Activated naive CD4-positive, alpha-beta T cell treated with anti-CD3 and anti-CD28 coated beads, Interleukin-2, amount 50 U/mL, for 72 hours (primary cell): Measurements from ENCODE around the gene CCDC8. TPM values are rescaled to one million over a fixed set of nuclear protein-coding genes. Genes with fewer than 3 reads are reported as not detected.
A peak's percentile ranks its signal among the peaks of the same experiment; 100 is the strongest.
"Not testable (repeated sequence)": the region's sequence is repeated elsewhere in the genome, so short reads cannot be mapped to it uniquely, and the experiment has no call there.

Experiments used
- ATAC-seq, 2 donors: fragments of 150-1000 bp; cut with Tn5 transposase; 2 replicates each; pipeline ENCODE4 v1.10.0; 2021; ENCODE audit warnings: mild to moderate bottlenecking in 2 of 2, moderate library complexity in 2 of 2
- DNase-seq, 2 donors: peaks; one replicate each; pipeline ENCODE4 v3.0.0; 2021 to 2022; ENCODE audit warnings: low spot score in 2 of 2
- H3K27ac Mint-ChIP-seq, 2 donors: one replicate each; pipeline ENCODE4 v1.8.0; 2022; ENCODE audit warnings: mild to moderate bottlenecking in 2 of 2, mixed read lengths in 2 of 2
- H3K36me3 Mint-ChIP-seq, 2 donors: one replicate each; pipeline ENCODE4 v1.8.0; 2022; ENCODE audit warnings: mixed read lengths in 2 of 2
- H3K9me3 Mint-ChIP-seq, 2 donors: one replicate each; pipeline ENCODE4 v1.8.0; 2022; ENCODE audit warnings: mixed read lengths in 2 of 2
- total RNA-seq, 2 donors: library from RNA; stranded (reverse); gene quantifications; one replicate each; pipeline ENCODE4 v1.2.3, GENCODE V29; 2022

CCDC8 gene
- total RNA-seq, 2 donors from 2014 or later, result not detected

- not testable (repeated sequence) for DNase-seq, H3K9me3 Mint-ChIP-seq, H3K36me3 Mint-ChIP-seq, H3K27ac Mint-ChIP-seq, ATAC-seq
Measured at GRCh38 chr19:46435689-46436088, 22.3 kb upstream of the CCDC8 start.

DNA sequence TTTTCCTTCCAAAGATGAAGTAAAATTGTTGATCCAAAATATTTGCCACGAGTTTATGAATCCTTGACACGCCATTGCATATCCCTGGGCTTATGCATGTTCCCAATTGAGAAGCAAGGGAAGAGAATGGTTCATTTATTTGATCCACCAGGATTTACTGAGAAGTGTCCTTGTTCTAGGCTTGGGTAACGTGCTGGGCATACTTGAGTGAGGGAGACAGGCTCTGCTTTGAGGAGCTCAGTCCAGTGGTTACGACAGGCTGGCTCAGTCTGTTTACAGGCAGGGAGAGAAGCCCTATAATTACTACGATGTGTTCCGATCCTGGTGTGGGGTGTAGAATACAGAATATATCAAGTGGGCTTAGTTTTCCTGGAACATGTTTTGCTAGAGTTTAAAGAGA, 21.6 kb upstream of the CCDC8 start:
- H3K9me3 Mint-ChIP-seq, result no peaks in the 10 kb centered on the region

GRCh38 chr19:46433470-46433869, 20.1 kb upstream of the CCDC8 start:
- not testable (repeated sequence) for DNase-seq, H3K9me3 Mint-ChIP-seq, ATAC-seq, H3K36me3 Mint-ChIP-seq, H3K27ac Mint-ChIP-seq

More for the DNA sequence above, 21.6 kb upstream of the CCDC8 start:
- Mint-ChIP-seq H3K36me3 (no peaks in the 10 kb centered on the region), H3K27ac (no peak overlapping the region)
- no peak for ATAC-seq
- DNase-seq, result no peak

GRCh38 chr19:46431824-46432223, 18.5 kb upstream of the CCDC8 start:
- DNase-seq (no peak), ATAC-seq (no peak)
- no peaks in the 10 kb centered on the region for H3K9me3 Mint-ChIP-seq
- no peaks in the 10 kb centered on the region for H3K36me3 Mint-ChIP-seq
- no peak overlapping the region for H3K27ac Mint-ChIP-seq

GRCh38 chr19:46429999-46430398, 16.6 kb upstream of the CCDC8 start:
- H3K9me3 Mint-ChIP-seq, result no peaks in the 10 kb centered on the region
- H3K36me3 Mint-ChIP-seq, result no peaks in the 10 kb centered on the region
- no peak for ATAC-seq
- DNase-seq, result no peak
- no peak overlapping the region for H3K27ac Mint-ChIP-seq

- peak within 1 kb of the TSS in 1 of 2 donors; percentile 91 for H3K27ac Mint-ChIP-seq
- H3K36me3 Mint-ChIP-seq, result no peaks in the 10 kb centered on the region
- H3K9me3 Mint-ChIP-seq, result no peaks in the 10 kb centered on the region
- ATAC-seq (peak; percentile 39 to 54), DNase-seq (peak; percentile 45 to 65)
Measured at GRCh38 chr19:46428239-46429135, 15.1 kb upstream of the CCDC8 start, which contains the start of gene PNMA8C. Gene PNMA8C (minus strand): TSS chr19:46428936. CDS start chr19:46428359, 577 bp downstream.

GRCh38 chr19:46427518-46428045, 14.2 kb upstream of the CCDC8 start:
- DNase-seq, result no peak

DNA sequence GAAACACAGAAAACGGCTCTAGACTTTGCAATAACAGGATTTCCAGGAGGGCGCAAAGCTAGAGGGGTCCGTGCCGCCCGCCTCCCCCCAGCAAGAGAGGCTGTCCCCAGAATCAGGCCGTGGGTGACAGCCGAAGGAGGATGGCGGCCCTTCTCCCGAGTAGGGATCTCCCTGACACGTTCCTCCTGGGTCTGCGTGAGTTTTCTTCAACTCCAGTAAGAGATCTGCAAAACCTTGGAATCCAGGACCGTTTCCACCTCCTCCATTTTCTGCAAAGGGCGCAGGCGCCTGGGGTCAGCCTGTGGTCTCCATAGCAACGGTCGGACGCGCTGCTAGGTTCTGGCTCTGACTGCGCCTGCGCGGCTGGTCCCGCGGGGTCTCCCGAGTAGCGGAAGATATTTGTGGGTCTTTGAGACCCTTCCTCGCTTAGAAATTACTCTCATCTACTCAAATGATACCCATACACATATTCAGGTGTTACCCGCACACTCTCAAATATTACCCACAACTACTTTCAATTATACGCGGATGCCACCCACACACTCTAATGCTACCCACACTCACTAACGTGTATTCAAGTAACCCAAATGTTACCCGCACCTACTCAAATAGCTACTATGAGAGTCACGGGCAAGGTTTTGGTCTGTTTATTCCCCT, 13.3 kb upstream of the CCDC8 start:
- Mint-ChIP-seq H3K9me3 (no peaks in the 10 kb centered on the region), H3K27ac (no peak overlapping the region), H3K36me3 (no peaks in the 10 kb centered on the region)
- DNase-seq, result peak in 1 of 2 donors; percentile 42
- peak; percentile 86 for ATAC-seq

More at GRCh38 chr19:46427518-46428045, 14.2 kb upstream of the CCDC8 start:
- Mint-ChIP-seq H3K36me3 (no peaks in the 10 kb centered on the region), H3K9me3 (no peaks in the 10 kb centered on the region), H3K27ac (no peak overlapping the region)
- ATAC-seq, result peak; percentile 8 to 23

DNA sequence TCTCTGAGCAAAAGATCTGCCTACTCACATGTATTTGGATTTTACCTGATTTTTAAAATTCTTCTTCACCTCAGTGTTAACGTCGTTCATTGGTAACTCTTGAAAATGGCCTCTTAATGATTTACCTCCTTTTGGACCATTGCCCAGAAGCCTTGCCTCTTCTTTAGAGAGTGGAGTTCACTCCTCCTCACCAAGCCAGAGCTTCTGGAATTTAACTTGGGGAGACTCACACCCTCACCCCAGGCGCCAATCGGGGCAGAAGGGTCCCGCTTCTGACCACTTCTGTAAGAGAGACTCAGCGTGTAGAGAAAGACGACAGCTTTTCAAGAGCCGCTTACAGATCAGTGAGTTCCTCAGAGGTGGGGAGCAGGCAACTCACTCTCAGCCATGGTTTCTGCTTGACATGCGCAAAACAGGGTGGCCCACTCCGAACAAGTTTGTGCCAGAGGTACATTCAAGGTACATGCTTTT, 12.7 kb upstream of the CCDC8 start:
- no peak for ATAC-seq
- H3K27ac Mint-ChIP-seq, result no peak overlapping the region
- no peaks in the 10 kb centered on the region for H3K9me3 Mint-ChIP-seq
- no peaks in the 10 kb centered on the region for H3K36me3 Mint-ChIP-seq
- no peak for DNase-seq

- no peak for DNase-seq
- no peaks in the 10 kb centered on the region for H3K9me3 Mint-ChIP-seq
- H3K36me3 Mint-ChIP-seq, result no peaks in the 10 kb centered on the region
- no peak for ATAC-seq
- no peak overlapping the region for H3K27ac Mint-ChIP-seq
Measured at GRCh38 chr19:46423188-46423587, 9.8 kb upstream of the CCDC8 start.

- DNase-seq (no peak), ATAC-seq (no peak)
- Mint-ChIP-seq H3K36me3 (no peaks in the 10 kb centered on the region), H3K27ac (no peak overlapping the region), H3K9me3 (no peaks in the 10 kb centered on the region)
Measured at GRCh38 chr19:46422344-46422743, 9.0 kb upstream of the CCDC8 start.

- Mint-ChIP-seq H3K36me3 (no peaks in the 10 kb centered on the region), H3K27ac (no peak overlapping the region), H3K9me3 (no peaks in the 10 kb centered on the region)
- DNase-seq (no peak), ATAC-seq (no peak)
Measured at GRCh38 chr19:46420056-46420455, 6.7 kb upstream of the CCDC8 start.

DNA sequence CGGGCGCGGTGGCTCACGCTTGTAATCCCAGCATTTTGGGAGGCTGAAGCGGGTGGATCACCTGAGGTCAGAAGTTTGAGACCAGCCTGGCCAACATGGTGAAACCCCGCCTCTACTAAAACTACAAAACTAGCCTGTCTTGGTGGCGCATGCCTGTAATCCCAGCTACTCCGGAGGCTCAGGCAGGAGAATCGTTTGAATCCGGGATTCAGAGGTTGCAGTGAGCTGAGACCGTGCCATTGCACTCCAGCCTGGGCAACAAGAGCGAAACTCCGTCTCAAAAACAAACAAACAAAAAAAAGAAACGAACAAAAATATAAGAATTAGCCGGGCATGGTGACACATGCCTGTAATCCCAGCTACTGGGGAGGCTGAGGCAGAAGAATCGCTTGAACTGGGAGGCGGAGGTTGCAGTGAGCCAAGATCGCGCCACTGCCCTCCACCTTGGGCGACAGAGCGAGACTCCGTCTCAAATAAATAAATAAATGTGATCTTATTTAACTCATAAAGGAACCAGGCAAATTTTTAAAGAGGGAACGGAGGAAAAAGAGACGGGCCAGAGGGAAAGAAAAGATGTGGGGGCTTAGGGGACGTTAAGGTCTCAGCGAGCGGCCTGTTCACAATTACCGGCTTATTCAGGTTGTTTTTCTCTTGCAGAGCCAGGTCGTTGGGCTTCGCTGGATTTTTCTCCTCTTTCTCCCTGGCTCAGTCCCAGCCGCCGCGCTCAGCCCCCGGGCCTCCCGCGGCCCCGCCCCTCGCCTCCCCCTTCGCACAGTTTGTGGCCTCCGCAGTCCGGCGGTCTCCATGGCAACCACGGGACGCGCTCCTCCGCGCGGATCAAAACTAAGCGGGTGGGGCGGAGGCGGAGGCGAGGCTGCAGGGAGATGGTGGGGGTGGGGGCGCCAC, 2.7 kb upstream of the CCDC8 start:
- not testable (repeated sequence) for DNase-seq, H3K9me3 Mint-ChIP-seq, H3K36me3 Mint-ChIP-seq, H3K27ac Mint-ChIP-seq
- ATAC-seq, result peak; percentile 28 to 50

DNA sequence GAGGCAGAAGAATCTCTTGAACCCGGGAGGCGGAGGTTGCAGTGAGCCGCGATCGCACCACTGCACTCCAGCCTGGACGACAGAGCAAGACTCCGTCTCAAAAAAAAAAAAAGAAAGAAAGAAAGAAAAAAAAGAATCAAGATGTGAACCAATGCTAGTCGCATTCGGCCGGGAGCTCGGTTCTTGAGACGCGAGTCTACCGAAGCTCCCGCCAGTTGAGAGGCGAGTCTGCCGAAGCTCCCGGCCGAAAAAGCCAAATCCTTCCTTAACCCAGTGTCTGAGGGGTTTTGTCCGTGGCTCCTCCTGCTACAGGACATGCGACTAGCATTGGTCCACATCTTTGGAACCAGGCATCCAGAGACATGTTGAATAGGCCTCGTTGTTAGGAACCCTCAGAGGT, 1.5 kb upstream of the CCDC8 start:
- not testable (repeated sequence) for H3K9me3 Mint-ChIP-seq, ATAC-seq, H3K36me3 Mint-ChIP-seq, H3K27ac Mint-ChIP-seq, DNase-seq

DNA sequence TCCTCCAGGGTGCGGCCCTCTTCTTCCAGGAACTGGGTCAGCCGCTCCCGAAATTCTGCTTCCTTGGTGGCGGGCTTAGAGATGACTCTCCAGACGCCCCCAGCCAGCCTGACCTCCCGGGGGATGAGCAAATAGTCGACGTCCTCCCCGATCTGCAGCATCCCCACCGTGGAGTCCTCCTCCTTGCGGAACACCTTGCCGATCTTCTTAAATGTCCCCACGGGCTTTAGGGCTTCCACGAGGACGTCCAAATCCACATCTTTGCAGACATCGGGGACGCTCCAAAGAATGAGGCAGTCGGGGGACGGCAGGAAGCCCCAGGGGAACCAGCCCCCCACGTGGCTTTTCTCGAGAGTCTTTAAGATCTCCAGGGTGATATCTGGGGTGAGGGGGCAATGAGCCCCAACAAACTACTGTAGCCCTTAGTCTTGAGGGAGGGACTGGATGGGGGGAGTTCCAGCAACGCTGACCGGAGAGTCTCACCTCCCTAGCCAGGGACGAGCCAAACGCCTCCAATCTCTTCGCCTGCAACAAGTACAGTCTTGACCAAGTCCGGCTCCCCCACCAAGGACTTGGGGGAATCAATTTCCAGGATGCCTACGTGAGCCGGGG, 608 bp downstream of the CCDC8 start:
- Mint-ChIP-seq H3K36me3 (no peaks in the 10 kb centered on the region), H3K9me3 (no peaks in the 10 kb centered on the region), H3K27ac (no peak overlapping the region)
- no peak for ATAC-seq
- no peak for DNase-seq
